Measurements from ENCODE around the gene TTLL13. TPM values are rescaled to one million over a fixed set of nuclear protein-coding genes. Genes with fewer than 3 reads are reported as not detected.
A peak's percentile ranks its signal among the peaks of the same experiment; 100 is the strongest.

The TTLL13 gene
- total RNA-seq, 1 experiment from 2014 or later: 0.43 TPM

DNA sequence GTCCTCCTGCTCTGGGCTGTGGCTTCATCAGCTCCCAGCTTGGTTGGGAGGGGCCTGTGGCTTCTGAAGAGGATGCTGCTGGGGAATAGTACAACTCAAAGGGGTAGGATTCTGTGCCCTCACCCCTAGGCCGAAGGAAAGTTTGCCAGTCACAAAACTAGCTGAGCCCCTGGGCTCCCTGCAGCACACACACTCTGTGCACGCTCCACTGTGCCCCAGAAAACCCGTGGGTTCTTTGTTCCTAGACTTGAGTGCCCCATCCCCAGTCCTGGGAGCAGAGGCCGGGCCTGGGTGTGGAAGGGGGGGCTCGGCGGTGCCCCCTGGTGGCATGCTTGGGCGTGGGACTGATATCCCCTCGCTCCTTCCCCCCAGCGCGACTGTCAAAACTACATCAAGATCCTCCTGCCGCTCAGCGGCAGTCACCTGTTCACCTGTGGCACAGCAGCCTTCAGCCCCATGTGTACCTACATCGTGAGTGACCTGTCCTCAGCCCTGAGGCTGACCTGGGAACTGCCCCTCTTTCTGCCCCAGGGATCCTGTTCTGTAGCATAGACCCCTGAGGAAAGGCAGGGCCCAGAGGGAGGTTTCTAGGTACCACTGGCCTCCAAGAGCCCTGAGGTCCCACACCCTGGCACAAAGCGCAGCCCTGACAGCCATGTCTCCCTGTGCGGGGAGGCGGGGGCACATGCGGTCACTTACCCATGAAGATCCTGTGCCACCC, 29.8 kb upstream of the TTLL13 start:
- Mint-ChIP-seq H3K27ac (ENCODE audit: unreplicated experiment) (no peak overlapping the region), H3K36me3 (ENCODE audit: insufficient read depth, unreplicated experiment) (peaks cover 5% of the 10 kb centered on the region), H3K9me3 (ENCODE audit: unreplicated experiment) (no peaks in the 10 kb centered on the region), H3K4me3 (ENCODE audit: unreplicated experiment) (no peak overlapping the region), H3K27me3 (ENCODE audit: insufficient read depth, unreplicated experiment) (no peaks in the 10 kb centered on the region), H3K4me1 (ENCODE audit: low read depth, unreplicated experiment) (no peaks in the 10 kb centered on the region)
- Histone ChIP-seq H3K27me3 (replicated peaks; ENCODE audit: control insufficient read depth, insufficient read depth, low read length) (no peaks in the 10 kb centered on the region), H3K9me3 (no peaks in the 10 kb centered on the region), H3K4me1 (no peaks in the 10 kb centered on the region), H3K36me3 (ENCODE audit: control insufficient read depth, insufficient read depth, low read length) (no peaks in the 10 kb centered on the region), H3K4me3 (ENCODE audit: low read depth, low read length) (no peak overlapping the region)
- intact Hi-C loops (cut with micrococcal nuclease; ENCODE audit: unreplicated experiment): no loop called here
- TF ChIP-seq, protein P1, sequence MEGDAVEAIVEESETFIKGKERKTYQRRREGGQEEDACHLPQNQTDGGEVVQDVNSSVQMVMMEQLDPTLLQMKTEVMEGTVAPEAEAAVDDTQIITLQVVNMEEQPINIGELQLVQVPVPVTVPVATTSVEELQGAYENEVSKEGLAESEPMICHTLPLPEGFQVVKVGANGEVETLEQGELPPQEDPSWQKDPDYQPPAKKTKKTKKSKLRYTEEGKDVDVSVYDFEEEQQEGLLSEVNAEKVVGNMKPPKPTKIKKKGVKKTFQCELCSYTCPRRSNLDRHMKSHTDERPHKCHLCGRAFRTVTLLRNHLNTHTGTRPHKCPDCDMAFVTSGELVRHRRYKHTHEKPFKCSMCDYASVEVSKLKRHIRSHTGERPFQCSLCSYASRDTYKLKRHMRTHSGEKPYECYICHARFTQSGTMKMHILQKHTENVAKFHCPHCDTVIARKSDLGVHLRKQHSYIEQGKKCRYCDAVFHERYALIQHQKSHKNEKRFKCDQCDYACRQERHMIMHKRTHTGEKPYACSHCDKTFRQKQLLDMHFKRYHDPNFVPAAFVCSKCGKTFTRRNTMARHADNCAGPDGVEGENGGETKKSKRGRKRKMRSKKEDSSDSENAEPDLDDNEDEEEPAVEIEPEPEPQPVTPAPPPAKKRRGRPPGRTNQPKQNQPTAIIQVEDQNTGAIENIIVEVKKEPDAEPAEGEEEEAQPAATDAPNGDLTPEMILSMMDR (IDR thresholded peaks at IDR 0.05; ENCODE audit: insufficient read depth in 1 of 2, low read depth in 1 of 2, low read length in 1 of 2, severe bottlenecking in 1 of 2, unreplicated experiment in 1 of 2): peak; percentile 68 to 81
- peak in 1 of 2 experiments; percentile 63 for DNase-seq
- BruUV-seq (replicated peaks): no TSS peak
- ChIA-PET CTCF (interaction anchor here (1.0 kb wide), 1 partner anchor 13 kb away, joined by 4 read pairs; no protein-coding TSS in a partner anchor), POLR2A (no interaction called here)

DNA sequence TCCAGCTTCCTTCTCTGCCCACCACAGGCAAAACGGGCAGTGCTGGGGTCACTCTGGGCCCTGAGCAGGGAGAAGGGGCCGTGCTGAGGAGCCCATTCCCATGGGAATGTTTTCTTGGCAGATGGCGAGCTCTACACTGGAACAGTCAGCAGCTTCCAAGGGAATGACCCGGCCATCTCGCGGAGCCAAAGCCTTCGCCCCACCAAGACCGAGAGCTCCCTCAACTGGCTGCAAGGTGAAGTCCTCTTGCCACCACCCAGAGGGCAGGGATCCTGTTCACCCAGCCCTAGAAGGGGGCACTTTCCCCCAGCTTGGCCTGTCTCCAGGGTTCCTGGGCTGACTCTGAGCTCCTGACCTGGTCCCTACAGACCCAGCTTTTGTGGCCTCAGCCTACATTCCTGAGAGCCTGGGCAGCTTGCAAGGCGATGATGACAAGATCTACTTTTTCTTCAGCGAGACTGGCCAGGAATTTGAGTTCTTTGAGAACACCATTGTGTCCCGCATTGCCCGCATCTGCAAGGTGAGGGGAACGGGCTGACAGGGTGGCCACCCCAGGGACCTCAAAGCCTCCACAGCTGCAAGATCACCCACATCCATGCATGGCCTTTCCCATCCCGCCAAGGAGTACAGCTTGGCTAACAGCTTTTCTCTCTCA, 28.0 kb upstream of the TTLL13 start:
- intact Hi-C loops (cut with micrococcal nuclease; ENCODE audit: unreplicated experiment): loop anchor here (1.0 kb wide), 1 partner anchor 78 kb away; no protein-coding TSS in a partner anchor
- H3K27me3 ChIP-seq (replicated peaks; ENCODE audit: control insufficient read depth, insufficient read depth, low read length): no peaks in the 10 kb centered on the region
- Mint-ChIP-seq H3K27me3 (ENCODE audit: insufficient read depth, unreplicated experiment) (no peaks in the 10 kb centered on the region), H3K36me3 (ENCODE audit: insufficient read depth, unreplicated experiment) (peaks cover 11% of the 10 kb centered on the region), H3K4me3 (ENCODE audit: unreplicated experiment) (no peak overlapping the region), H3K4me1 (ENCODE audit: low read depth, unreplicated experiment) (no peaks in the 10 kb centered on the region), H3K27ac (ENCODE audit: unreplicated experiment) (no peak overlapping the region), H3K9me3 (ENCODE audit: unreplicated experiment) (no peaks in the 10 kb centered on the region)
- no TSS peak for BruUV-seq (replicated peaks)
- TF ChIP-seq, protein P1 (IDR thresholded peaks at IDR 0.05; ENCODE audit: insufficient read depth in 1 of 2, low read depth in 1 of 2, low read length in 1 of 2, severe bottlenecking in 1 of 2, unreplicated experiment in 1 of 2): peak; percentile 56 to 66
- CTCF ChIA-PET: interaction anchor here (0.5 to 2.3 kb wide), 13 partner anchors 12 to 706 kb away, joined by 3 to 39 read pairs (median 4); partner anchors contain the start of genes CIB1, GDPGP1 and SEMA4B
- DNase-seq: peak; percentile 74 to 75
- POLR2A ChIA-PET: interaction anchor here (0.5 to 0.6 kb wide), 2 partner anchors 12 to 28 kb away, joined by 5 to 6 read pairs; partner anchors contain the start of genes CIB1 and TTLL13
- no peaks in the 10 kb centered on the region for H3K4me1 ChIP-seq
- H3K4me3 ChIP-seq (ENCODE audit: low read depth, low read length): no peak overlapping the region
- no peaks in the 10 kb centered on the region for H3K36me3 ChIP-seq (ENCODE audit: control insufficient read depth, insufficient read depth, low read length)
- no peaks in the 10 kb centered on the region for H3K9me3 ChIP-seq

DNA sequence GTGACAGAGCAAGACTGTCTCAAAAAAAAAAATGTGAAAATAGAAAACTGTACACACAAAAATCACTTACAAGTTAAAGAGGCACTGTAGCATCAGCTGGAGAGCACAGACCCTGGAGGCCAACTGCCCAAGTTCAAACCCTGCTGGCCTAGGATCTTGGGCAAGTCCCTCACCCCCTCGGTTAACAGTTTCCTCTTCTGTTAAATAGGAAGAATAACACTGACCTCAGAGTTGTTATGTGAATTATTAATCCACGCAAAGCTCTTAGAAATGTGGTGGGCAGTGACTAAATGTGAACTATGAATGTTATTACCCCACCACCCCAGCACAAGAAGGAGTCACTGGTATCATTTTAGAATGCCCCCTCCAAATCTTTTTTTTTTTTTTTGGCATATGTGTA, 26.8 kb upstream of the TTLL13 start:
- no peak overlapping the region for H3K4me3 ChIP-seq (ENCODE audit: low read depth, low read length)
- TF ChIP-seq, protein P1 (IDR thresholded peaks at IDR 0.05; ENCODE audit: insufficient read depth in 1 of 2, low read depth in 1 of 2, low read length in 1 of 2, severe bottlenecking in 1 of 2, unreplicated experiment in 1 of 2): no peak
- H3K36me3 ChIP-seq (ENCODE audit: control insufficient read depth, insufficient read depth, low read length): no peaks in the 10 kb centered on the region
- DNase-seq: no peak
- CTCF ChIA-PET: interaction anchor here (0.7 to 2.3 kb wide), 4 partner anchors 10 to 80 kb away, joined by 4 to 39 read pairs (median 18); partner anchors contain the start of genes CIB1, GDPGP1 and SEMA4B
- intact Hi-C loops (cut with micrococcal nuclease; ENCODE audit: unreplicated experiment): no loop called here
- no peaks in the 10 kb centered on the region for H3K4me1 ChIP-seq
- Mint-ChIP-seq H3K9me3 (ENCODE audit: unreplicated experiment) (no peaks in the 10 kb centered on the region), H3K27me3 (ENCODE audit: insufficient read depth, unreplicated experiment) (no peaks in the 10 kb centered on the region), H3K4me3 (ENCODE audit: unreplicated experiment) (no peak overlapping the region), H3K27ac (ENCODE audit: unreplicated experiment) (no peak overlapping the region), H3K4me1 (ENCODE audit: low read depth, unreplicated experiment) (no peaks in the 10 kb centered on the region), H3K36me3 (ENCODE audit: insufficient read depth, unreplicated experiment) (peaks cover 11% of the 10 kb centered on the region)
- no peaks in the 10 kb centered on the region for H3K9me3 ChIP-seq
- BruUV-seq (replicated peaks): no TSS peak
- no peaks in the 10 kb centered on the region for H3K27me3 ChIP-seq (replicated peaks; ENCODE audit: control insufficient read depth, insufficient read depth, low read length)
- POLR2A ChIA-PET: no interaction called here

All from Caco-2 (cell line).